Globus pallidus (tissue), 1 donor: ENCODE measurements around the gene KIFC1.
"Not testable (repeated sequence)": the region's sequence is repeated elsewhere in the genome, so short reads cannot be mapped to it uniquely, and the experiment has no call there.

Experiments used
- DNase-seq: peaks from one replicate; pipeline ENCODE4 v3.0.0-alpha.2; 2015; ENCODE audit warnings: low spot score

Gene KIFC1

GRCh38 chr6:33375143-33375671, 16.4 kb upstream of the KIFC1 start:
- peak; percentile 17 for DNase-seq

DNA sequence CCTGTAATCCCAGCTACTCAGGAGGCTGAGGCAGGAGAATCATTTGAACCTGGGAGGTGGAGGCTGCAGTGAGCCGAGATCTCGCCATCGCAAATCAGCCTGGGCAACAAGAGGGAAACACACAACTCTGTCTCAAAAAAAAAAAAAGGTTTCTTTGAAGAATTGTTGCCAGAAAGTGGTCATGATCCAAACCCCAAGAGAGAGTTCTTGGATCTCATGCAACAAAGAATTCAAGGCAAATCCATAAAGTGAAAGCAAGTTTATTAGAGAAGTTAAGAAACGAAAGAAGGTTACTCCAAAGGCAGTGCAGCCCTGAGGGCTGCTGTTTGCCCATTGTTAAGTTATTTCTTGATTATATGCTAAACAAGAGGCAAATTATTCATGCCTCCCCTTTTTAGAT, 14.5 kb upstream of the KIFC1 start:
- no peak for DNase-seq

DNA sequence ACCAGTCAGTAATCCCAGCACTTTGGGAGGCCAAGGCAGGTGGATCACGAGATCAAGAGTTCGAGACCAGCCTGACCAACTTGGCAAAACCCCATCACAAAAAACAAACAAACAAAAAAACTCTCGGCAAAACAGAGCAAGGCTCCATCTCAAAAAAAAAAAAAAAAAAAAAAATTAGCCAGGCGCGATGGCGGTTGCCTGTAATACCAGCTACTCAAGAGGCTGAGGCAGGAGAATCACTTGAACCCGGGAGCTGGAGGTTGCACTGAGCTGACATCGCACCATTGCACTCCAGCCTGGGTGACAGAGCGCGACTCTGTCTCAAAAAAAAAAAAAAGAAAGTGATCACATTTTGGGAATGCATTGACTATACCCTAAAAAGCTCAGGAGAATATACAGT, 12.4 kb upstream of the KIFC1 start:
- DNase-seq = not testable (repeated sequence)

DNA sequence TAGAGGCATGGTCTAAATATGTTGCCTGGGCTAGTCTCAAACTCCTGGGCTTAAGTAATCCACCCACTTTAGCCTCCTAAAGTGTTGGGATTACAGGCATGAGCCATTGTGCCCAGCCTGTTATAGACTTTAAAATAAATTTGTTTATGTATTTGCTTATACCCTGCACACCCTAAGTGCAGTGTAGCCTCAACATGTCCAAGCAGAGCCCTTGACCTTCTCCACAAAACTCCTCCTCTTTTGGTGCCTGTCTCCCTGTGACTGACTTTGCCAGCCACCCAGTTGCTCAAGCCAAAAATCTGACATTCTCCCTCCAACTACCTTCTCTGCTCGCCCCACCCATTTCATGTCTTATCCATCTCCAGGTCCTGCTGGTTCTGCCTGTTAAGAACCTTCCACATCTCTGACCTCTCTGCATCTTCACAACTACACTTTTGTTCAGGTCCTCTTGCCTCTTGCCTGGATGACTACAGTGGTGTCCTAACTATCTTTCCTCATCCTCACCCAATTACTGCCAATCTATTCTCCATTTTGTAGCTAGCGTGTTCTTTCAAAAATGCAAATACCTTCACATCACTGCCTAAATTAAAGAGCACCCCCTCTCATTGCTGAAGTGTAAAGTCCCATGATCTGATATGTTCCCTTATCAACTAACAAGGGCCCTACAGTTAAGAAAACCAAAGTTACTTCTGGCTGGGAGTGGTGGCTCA, 11.2 kb upstream of the KIFC1 start:
- DNase-seq = no peak

- DNase-seq = no peak
Observed at GRCh38 chr6:33383427-33384185, 8.0 kb upstream of the KIFC1 start.

- no peak for DNase-seq
Observed at GRCh38 chr6:33384581-33385020, 7.0 kb upstream of the KIFC1 start.

- DNase-seq = no peak
Observed at GRCh38 chr6:33390173-33390572, 1.4 kb upstream of the KIFC1 start.

GRCh38 chr6:33390767-33391277, 801 bp upstream of the KIFC1 start:
- no peak for DNase-seq

- DNase-seq = no peak
Observed at GRCh38 chr6:33391922-33392594, 435 bp downstream of the KIFC1 start.

DNA sequence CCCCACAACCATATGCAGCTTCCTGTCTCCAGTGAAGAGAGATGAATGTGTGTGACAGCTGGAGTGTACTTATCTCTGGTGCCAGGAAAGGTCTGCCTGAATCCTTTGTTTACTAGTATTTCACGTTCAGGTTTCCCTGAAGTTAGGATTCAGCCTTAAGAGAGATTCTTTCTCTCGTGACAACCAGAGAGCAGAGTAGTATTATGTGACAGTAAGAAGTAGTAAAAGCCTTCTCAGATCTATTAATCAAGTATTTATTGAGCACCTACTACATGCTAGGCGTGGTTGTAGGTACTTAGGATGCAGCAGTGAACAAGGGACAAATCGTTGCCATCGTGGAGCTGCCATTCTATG, 949 bp downstream of the KIFC1 start:
- no peak for DNase-seq

DNA sequence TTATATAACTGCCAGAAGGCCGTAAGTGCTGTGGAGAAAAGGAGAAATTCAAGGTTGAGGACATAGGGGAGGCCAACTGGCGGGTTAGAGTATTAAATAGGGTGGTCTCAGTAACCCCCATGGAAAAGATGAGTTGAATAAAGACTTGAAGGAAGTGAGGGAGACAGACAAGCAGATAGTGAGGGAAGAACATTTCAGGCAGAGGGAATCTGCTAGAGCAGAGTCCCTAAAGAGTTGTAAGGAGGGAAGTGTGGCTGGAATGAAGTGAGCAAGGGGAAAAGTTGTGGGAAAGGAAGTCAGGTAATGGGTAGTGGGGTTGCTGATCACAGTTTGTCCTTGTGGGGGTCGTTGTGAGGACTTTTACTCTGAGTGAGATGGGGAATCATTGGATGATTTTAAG, 1.4 kb downstream of the KIFC1 start:
- DNase-seq = no peak

GRCh38 chr6:33397541-33397940, 5.9 kb downstream of the KIFC1 start:
- no peak for DNase-seq

DNA sequence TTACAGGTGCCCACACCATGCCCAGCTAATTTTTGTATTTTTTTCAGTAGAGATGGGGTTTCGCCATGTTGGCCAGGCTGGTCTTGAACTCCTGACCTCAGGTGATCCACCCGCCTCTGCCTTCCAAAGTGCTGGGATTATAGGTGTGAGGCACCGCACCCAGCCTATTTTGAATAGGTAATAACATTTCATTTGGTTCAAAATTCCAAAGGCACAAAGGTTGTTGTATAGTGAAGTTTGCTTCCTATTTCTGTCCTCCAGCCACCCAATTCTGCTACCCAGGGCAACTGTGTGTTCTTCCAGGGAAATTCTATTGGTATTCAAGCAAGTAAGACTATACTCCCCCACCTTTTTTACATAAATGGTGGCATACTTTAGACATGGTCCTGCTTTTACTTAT, 7.0 kb downstream of the KIFC1 start:
- DNase-seq = not testable (repeated sequence)

- DNase-seq = not testable (repeated sequence)
Observed at GRCh38 chr6:33399881-33400280, 8.3 kb downstream of the KIFC1 start.

- no peak for DNase-seq
Observed at GRCh38 chr6:33404884-33405283, 13.3 kb downstream of the KIFC1 start.

DNA sequence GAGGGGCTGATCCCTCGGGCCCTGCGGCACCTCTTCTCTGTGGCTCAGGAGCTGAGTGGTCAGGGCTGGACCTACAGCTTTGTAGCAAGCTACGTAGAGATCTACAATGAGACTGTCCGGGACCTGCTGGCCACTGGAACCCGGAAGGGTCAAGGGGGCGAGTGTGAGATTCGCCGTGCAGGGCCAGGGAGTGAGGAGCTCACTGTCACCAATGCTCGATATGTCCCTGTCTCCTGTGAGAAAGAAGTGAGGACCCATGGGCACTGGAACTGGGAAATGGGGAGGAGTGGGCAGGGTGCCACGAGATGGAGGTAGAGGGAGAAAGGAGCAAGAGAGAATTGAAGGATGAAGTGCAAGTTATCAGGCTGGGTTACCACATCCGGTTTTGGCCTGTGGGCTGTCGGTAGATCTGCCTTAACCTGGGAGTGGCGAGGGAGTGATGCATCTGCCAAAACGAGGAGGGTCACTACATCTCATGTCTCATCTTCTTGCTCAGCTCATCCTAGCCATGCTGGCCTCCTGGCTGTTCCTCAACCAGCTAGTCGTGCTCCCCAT, 13.8 kb downstream of the KIFC1 start:
- DNase-seq = no peak

DNA sequence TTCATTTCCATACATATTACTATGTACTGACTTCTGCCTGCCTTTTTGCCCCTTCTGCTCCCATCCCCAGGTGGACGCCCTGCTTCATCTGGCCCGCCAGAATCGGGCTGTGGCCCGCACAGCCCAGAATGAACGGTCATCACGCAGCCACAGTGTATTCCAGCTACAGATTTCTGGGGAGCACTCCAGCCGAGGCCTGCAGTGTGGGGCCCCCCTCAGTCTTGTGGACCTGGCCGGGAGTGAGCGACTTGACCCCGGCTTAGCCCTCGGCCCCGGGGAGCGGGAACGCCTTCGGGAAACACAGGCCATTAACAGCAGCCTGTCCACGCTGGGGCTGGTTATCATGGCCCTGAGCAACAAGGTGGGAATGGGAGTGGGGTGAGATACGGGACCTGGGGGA, 14.5 kb downstream of the KIFC1 start:
- no peak for DNase-seq

DNA sequence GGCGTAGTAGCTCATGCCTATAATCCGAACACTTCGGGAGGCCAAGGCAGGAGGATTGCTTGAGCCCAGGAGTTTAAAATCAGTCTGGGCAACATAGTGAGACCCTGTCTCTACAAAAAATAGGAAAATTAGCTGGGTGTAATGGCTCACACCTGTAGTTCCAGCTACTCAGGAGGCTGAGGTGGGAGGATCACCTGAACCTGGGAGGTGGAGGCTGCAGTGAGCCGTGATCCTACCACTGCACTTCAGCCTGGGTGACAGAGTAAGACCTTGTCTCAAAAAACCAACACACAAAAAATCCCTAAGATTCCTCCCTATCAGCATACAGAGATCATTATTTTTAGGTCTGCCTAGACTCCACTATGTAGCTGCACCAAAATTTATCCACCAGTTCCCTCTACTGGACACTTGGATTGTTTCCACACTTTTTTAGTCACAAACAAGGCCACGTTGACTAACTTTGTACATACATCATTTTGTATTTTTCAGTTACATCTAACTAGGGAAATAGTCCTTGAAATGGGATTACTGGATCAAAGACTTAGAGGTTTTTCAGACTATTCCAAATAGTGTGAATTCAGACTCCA, 15.6 kb downstream of the KIFC1 start:
- DNase-seq = no peak

GRCh38 chr6:33410050-33410710, 18.6 kb downstream of the KIFC1 start:
- DNase-seq = peak; percentile 96

- DNase-seq = no peak
Observed at GRCh38 chr6:33410711-33411631, 19.3 kb downstream of the KIFC1 start, which contains the start of gene PHF1. PHF1 (plus strand) TSS chr6:33411014; CDS start chr6:33412264, 1,250 bp downstream.
